ENCODE measurements around the gene CD163. TPM values are rescaled to one million over a fixed set of nuclear protein-coding genes. Genes with fewer than 3 reads are reported as not detected.

CD163 gene
- total RNA-seq, 4 donors from 2014 or later, result 14.4 to 72.5 (median 46.7) TPM

GRCh38 chr12:7502612-7503011 lies 965 bp downstream of the CD163 start:
- Histone ChIP-seq H3K4me3 (peak overlapping the region in 2 of 4 donors; percentile 0 to 9), H3K27me3 (no peaks in the 10 kb centered on the region), H3K9me3 (no peaks in the 10 kb centered on the region), H3K36me3 (no peaks in the 10 kb centered on the region), H3K27ac (peak overlapping the region in 3 of 4 donors; percentile 13 to 49 (median 15)), H3K4me1 (no peaks in the 10 kb centered on the region)
- no peak for DNase-seq
- TF ChIP-seq POLR2A (IDR thresholded peaks at IDR 0.05) (no peak), CTCF (IDR thresholded peaks at IDR 0.05) (no peak)

DNA sequence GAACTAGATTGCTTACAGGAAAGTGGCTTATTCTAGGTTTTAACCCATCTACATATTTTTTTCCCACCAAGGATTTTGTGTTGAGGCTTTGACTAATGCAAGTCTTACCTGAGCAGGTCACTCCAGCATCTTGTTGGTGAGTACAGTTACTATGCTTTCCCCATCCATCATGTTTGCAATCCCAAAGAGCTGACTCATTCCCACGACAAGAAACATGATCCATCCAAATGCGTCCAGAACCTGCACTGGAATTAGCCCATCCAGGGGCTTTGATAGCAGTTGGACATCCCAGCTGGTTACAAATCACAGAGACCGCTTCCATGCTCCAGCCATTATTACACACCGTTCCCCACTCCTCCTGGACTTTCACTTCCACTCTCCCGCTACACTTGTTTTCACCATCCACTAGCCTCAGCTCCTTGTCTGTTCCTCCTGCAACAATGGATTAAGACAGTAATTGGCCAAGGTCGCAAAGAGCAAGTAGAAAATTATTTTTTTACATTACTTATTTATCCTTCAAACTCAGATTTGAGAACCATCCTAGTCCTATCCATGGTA lies 2.5 kb downstream of the CD163 start:
- Histone ChIP-seq H3K4me3 (peak overlapping the region in 1 of 4 donors; percentile 9), H3K9me3 (no peaks in the 10 kb centered on the region), H3K4me1 (no peaks in the 10 kb centered on the region), H3K27ac (peak overlapping the region in 2 of 4 donors; percentile 13 to 18), H3K27me3 (no peaks in the 10 kb centered on the region), H3K36me3 (no peaks in the 10 kb centered on the region)
- TF ChIP-seq CTCF (IDR thresholded peaks at IDR 0.05), result no peak
- DNase-seq, result no peak

DNA sequence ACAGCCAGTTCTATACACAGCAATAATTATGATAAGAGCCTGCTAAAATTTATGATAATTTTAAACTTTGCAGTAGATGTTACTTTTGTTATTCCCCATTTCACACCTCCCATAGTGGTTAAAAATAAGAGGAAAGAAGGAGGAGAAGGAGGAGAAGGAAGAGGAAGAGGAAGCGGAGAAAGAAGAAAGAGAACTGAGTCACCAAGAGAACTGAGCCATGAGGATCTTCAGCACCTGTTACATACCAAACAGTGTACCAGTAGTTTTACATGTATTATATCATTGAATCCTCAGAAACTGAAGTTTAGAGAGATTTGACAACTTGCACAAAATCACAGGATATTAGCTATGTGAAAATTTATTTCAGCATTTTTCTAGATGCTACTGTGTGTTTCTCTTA lies 3.9 kb downstream of the CD163 start:
- Histone ChIP-seq H3K4me3 (peak overlapping the region in 1 of 4 donors; percentile 5), H3K9me3 (no peaks in the 10 kb centered on the region), H3K4me1 (no peaks in the 10 kb centered on the region), H3K27ac (peak overlapping the region in 1 of 4 donors; percentile 7), H3K36me3 (no peaks in the 10 kb centered on the region), H3K27me3 (no peaks in the 10 kb centered on the region)
- no peak for DNase-seq
- TF ChIP-seq CTCF (IDR thresholded peaks at IDR 0.05) (no peak), POLR2A (IDR thresholded peaks at IDR 0.05) (no peak)

DNA sequence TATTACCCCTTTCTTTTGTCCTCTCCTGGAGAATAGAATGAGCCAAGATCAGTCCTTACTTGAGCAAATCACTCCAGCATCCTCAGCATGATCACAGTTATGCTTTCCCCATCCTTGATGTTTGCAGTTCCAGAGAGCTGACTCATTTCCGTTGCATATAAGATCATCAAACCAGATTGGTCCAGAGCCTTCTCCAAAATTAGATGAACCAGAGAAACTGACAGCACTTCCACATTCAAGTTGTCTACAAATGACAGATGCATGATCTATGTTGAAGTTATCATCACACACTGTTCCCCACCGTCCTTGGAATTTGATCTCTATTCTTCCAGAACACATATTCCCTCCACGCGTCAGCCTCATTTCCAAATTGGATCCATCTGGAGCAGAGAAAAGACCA lies 4.8 kb downstream of the CD163 start:
- Histone ChIP-seq H3K4me3 (peak overlapping the region in 1 of 4 donors; percentile 9), H3K9me3 (no peaks in the 10 kb centered on the region), H3K27me3 (no peaks in the 10 kb centered on the region), H3K4me1 (no peaks in the 10 kb centered on the region), H3K27ac (peak overlapping the region in 1 of 4 donors; percentile 6), H3K36me3 (no peaks in the 10 kb centered on the region)
- no peak for TF ChIP-seq CTCF (IDR thresholded peaks at IDR 0.05)
- no peak for TF ChIP-seq POLR2A (IDR thresholded peaks at IDR 0.05)
- DNase-seq, result no peak

DNA sequence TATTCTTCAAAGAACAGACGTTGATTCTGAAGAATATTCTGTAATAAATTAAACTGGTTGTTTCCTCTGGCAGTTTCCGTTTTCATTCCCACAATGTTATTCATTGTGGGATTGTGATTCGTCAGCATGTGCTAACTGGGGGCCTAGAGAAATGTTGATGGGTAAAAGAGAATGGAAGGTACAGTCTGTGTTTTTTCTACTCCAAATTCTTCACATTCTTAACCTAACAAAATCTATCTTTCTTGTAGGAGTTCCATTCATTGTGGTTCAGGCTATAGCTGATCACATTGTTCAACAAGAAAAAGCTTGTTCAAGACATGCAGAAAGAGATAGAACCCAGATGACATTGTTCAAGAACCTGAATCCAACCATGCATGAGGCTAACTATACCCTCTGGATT lies 5.9 kb downstream of the CD163 start:
- no peak overlapping the region for H3K27ac ChIP-seq
- no peak for TF ChIP-seq POLR2A (IDR thresholded peaks at IDR 0.05)

GRCh38 chr12:7496451-7496850 lies 7.1 kb downstream of the CD163 start:
- H3K27ac ChIP-seq, result no peak overlapping the region
- H3K4me3 ChIP-seq, result no peak overlapping the region

More for the DNA sequence above, 5.9 kb downstream of the CD163 start:
- Histone ChIP-seq H3K36me3 (no peaks in the 10 kb centered on the region), H3K9me3 (no peaks in the 10 kb centered on the region), H3K4me1 (no peaks in the 10 kb centered on the region), H3K27me3 (no peaks in the 10 kb centered on the region), H3K4me3 (peak overlapping the region in 1 of 4 donors; percentile 6)
- DNase-seq, result no peak

More at GRCh38 chr12:7496451-7496850, 7.1 kb downstream of the CD163 start:
- H3K4me1 ChIP-seq, result no peaks in the 10 kb centered on the region
- TF ChIP-seq POLR2A (IDR thresholded peaks at IDR 0.05) (no peak), CTCF (IDR thresholded peaks at IDR 0.05) (no peak)
- no peaks in the 10 kb centered on the region for H3K9me3 ChIP-seq
- no peaks in the 10 kb centered on the region for H3K36me3 ChIP-seq
- no peak for DNase-seq
- H3K27me3 ChIP-seq, result no peaks in the 10 kb centered on the region

Data from Peyer's patch (tissue), 4 donors.